Ascending aorta (tissue), 2 donors: ENCODE results near the gene HNRNPUL2. TPM values are rescaled to one million over a fixed set of nuclear protein-coding genes. Genes with fewer than 3 reads are reported as not detected.

Source experiments
- DNase-seq, 2 donors: peaks; one replicate each; pipeline ENCODE4 v3.0.0-alpha.2; 2019; ENCODE audit warnings: low spot score in 2 of 2
- H3K27ac ChIP-seq, 2 donors: fragments of 200-600 bp; sonication (generic); one replicate each; pipeline ENCODE4 v1.5.1; 2016 to 2017; ENCODE audit warnings: mild to moderate bottlenecking in 1 of 2
- H3K27me3 ChIP-seq: fragments of 200-600 bp; sonication (generic); one replicate; pipeline ENCODE4 v1.5.1; 2017
- H3K36me3 ChIP-seq, 2 donors: fragments of 200-600 bp; sonication (generic); one replicate each; pipeline ENCODE4 v1.5.1; 2016
- H3K4me1 ChIP-seq, 2 donors: fragments of 200-600 bp; sonication (generic); one replicate each; pipeline ENCODE4 v1.5.1; 2016 to 2017; ENCODE audit warnings: mild to moderate bottlenecking in 1 of 2
- H3K4me3 ChIP-seq, 2 donors: fragments of 200-600 bp; sonication (generic); one replicate each; pipeline ENCODE4 v1.5.1; 2016 to 2017; ENCODE audit warnings: mild to moderate bottlenecking in 1 of 2
- H3K9me3 ChIP-seq, 2 donors: fragments of 200-600 bp; sonication (generic); one replicate each; pipeline ENCODE4 v1.5.1; 2016
- intact Hi-C: fragments of 100-400 bp; cut with DNase I; formaldehyde crosslinking; loops from one replicate; pipeline ENCODE4 v1.15.1; 2023
- total RNA-seq: library from RNA; depleted of rRNA; stranded (reverse); fragments of >200 nt; gene quantifications from one replicate; pipeline ENCODE4 v1.1.0, GENCODE V29; 2016
- TF ChIP-seq, protein P1 (sequence below), 3 experiments: fragments of 200-600 bp in 2 of 3; fragments of 450-650 bp in 1 of 3; sonication (generic) in 2 of 3; IDR thresholded peaks; one replicate each; pipeline ENCODE4 v1.5.1; 2016 to 2019; ENCODE audit warnings: antibody characterized with exemption in 3 of 3, mild to moderate bottlenecking in 1 of 3, moderate library complexity in 1 of 3

The HNRNPUL2 gene
- total RNA-seq, 1 donor from 2014 or later = 14.6 TPM

- intact Hi-C loops = no loop called here
- Histone ChIP-seq H3K27me3 (no peaks in the 10 kb centered on the region), H3K4me1 (peaks cover 14 to 15% of the 10 kb centered on the region in 2 donors), H3K36me3 (peaks cover 21 to 27% of the 10 kb centered on the region in 2 donors), H3K4me3 (peak overlapping the region in 1 of 2 donors; percentile 78), H3K27ac (no peak overlapping the region), H3K9me3 (no peaks in the 10 kb centered on the region)
- TF ChIP-seq, protein P1, sequence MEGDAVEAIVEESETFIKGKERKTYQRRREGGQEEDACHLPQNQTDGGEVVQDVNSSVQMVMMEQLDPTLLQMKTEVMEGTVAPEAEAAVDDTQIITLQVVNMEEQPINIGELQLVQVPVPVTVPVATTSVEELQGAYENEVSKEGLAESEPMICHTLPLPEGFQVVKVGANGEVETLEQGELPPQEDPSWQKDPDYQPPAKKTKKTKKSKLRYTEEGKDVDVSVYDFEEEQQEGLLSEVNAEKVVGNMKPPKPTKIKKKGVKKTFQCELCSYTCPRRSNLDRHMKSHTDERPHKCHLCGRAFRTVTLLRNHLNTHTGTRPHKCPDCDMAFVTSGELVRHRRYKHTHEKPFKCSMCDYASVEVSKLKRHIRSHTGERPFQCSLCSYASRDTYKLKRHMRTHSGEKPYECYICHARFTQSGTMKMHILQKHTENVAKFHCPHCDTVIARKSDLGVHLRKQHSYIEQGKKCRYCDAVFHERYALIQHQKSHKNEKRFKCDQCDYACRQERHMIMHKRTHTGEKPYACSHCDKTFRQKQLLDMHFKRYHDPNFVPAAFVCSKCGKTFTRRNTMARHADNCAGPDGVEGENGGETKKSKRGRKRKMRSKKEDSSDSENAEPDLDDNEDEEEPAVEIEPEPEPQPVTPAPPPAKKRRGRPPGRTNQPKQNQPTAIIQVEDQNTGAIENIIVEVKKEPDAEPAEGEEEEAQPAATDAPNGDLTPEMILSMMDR (IDR thresholded peaks at IDR 0.05) = no peak
- no peak for DNase-seq
Measured at GRCh38 chr11:62673196-62673525, 54.1 kb downstream of the HNRNPUL2 start.

DNA sequence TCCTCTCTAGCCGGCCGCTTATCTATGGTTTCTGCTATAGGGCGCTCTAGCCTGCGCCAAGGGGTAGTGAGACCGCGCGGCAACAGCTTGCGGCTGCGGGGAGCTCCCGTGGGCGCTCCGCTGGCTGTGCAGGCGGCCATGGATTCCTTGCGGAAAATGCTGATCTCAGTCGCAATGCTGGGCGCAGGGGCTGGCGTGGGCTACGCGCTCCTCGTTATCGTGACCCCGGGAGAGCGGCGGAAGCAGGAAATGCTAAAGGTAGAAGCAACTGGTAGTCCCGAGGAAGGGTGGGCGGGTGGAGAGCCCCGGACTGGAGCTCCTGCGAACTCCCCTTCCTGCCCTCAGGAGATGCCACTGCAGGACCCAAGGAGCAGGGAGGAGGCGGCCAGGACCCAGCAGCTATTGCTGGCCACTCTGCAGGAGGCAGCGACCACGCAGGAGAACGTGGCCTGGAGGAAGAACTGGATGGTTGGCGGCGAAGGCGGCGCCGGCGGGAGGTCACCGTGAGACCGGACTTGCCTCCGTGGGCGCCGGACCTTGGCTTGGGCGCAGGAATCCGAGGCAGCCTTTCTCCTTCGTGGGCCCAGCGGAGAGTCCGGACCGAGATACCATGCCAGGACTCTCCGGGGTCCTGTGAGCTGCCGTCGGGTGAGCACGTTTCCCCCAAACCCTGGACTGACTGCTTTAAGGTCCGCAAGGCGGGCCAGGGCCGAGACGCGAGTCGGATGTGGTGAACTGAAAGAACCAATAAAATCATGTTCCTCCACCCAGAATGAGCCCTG lies 55.5 kb downstream of the HNRNPUL2 start, which contains the start of the genes LBHD1 and UQCC3:
Gene LBHD1, minus strand, starts transcription at position 660 of the 782 bp plus-strand sequence. CDS start 2,236 bp downstream, outside the sequence.
Gene UQCC3, plus strand, starts transcription at position 66 of the 782 bp plus-strand sequence. Its CDS starts 73 bp downstream, at position 139.
- TF ChIP-seq, protein P1 (IDR thresholded peaks at IDR 0.05) = peak in 1 of 3 experiments; percentile 3
- intact Hi-C loops = no loop called here

GRCh38 chr11:62671236-62671607 lies 56.0 kb downstream of the HNRNPUL2 start:
- DNase-seq = no peak
- intact Hi-C loops = no loop called here
- TF ChIP-seq, protein P1 (IDR thresholded peaks at IDR 0.05) = no peak
- no peaks in the 10 kb centered on the region for H3K9me3 ChIP-seq
- peak overlapping the region; percentile 78 to 83 for H3K4me3 ChIP-seq
- H3K27ac ChIP-seq = peak overlapping the region; percentile 71 to 85
- no peaks in the 10 kb centered on the region for H3K27me3 ChIP-seq
- H3K4me1 ChIP-seq = peaks cover 20 to 25% of the 10 kb centered on the region in 2 donors
- H3K36me3 ChIP-seq = peaks cover 10 to 17% of the 10 kb centered on the region in 2 donors

More for the DNA sequence above, 55.5 kb downstream of the HNRNPUL2 start, which contains the start of the genes LBHD1 and UQCC3:
- Histone ChIP-seq H3K4me1 (peaks cover 15 to 19% of the 10 kb centered on the region in 2 donors), H3K27me3 (no peaks in the 10 kb centered on the region), H3K9me3 (no peaks in the 10 kb centered on the region), H3K36me3 (peaks cover 15 to 23% of the 10 kb centered on the region in 2 donors), H3K27ac (peak within 1 kb of the TSS; percentile 71 to 85), H3K4me3 (peak within 1 kb of the TSS; percentile 78 to 83)
- peak in 1 of 2 donors; percentile 86 for DNase-seq

DNA sequence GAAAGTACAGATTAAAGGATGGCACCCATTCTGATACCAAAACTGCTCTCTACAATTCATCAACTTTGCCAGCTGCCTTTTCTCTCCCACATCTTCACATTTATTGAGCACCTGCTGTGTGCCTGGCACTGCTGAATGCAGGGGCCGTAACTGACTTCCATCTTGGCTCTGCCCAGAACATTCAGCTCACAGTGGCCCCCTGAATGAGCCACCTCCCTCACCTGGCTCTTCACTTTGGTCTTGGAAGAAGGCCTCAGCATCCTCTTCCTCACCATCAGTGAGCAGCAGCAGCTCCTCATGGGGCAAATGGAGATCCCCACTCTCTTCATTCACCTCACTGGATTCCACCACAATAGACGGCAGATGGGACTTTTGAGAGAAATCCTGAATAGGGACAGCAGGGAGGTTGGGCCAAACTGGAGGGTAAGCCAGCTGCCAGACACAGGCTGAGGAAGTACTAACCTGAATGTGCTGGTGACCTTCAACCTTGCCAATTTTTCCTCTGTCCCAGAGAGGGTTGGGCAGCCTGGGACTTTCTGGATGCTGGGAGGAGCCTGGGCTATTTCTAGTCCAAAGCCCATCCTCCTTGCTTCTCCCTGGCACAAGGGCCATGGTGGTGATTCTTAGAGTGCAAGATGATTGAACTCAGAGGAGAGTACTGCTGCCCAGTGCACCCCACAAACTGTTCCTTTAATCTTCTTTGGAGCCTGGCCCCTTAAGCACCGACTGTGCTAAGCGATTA lies 57.7 kb downstream of the HNRNPUL2 start:
- Histone ChIP-seq H3K4me3 (no peak overlapping the region), H3K4me1 (peaks cover 20 to 29% of the 10 kb centered on the region in 2 donors), H3K27me3 (no peaks in the 10 kb centered on the region), H3K27ac (no peak overlapping the region), H3K36me3 (peaks cover 0 to 8% of the 10 kb centered on the region in 2 donors), H3K9me3 (no peaks in the 10 kb centered on the region)
- TF ChIP-seq, protein P1 (IDR thresholded peaks at IDR 0.05) = no peak
- intact Hi-C loops = no loop called here
- DNase-seq = no peak

DNA sequence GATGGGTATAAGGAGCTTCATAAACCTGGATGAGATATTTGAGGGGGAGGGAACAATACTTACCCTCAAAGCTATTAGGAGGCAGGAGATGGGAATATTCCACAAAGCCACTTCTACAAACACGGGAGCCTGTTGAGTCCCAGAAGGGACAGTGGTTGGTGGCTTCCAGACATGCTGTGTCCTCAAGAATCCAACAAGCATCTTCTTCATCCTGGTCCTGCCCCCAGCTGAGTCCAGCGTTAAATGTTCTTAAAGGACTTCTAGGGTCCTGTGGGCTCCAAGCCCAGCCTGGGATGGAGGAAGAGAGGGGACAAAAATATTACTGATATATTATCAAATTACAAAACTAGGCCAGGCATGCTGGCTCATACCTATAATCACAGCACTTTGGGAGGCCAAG lies 59.8 kb downstream of the HNRNPUL2 start:
- no peak for DNase-seq
- Histone ChIP-seq H3K27ac (no peak overlapping the region), H3K9me3 (no peaks in the 10 kb centered on the region), H3K27me3 (no peaks in the 10 kb centered on the region), H3K4me3 (no peak overlapping the region), H3K4me1 (peaks cover 16 to 23% of the 10 kb centered on the region in 2 donors), H3K36me3 (peaks cover 3 to 8% of the 10 kb centered on the region in 2 donors)
- TF ChIP-seq, protein P1 (IDR thresholded peaks at IDR 0.05) = no peak
- intact Hi-C loops = no loop called here
